H1 (cell line): ENCODE results near the gene SKIDA1. TPM values are rescaled to one million over a fixed set of nuclear protein-coding genes. Genes with fewer than 3 reads are reported as not detected.

Experiments
- CTCF ChIA-PET: fragments of 300-600 bp; sonication (Branson Sonifier 250); formaldehyde crosslinking; loops from one replicate; lab custom pipeline; 2021; ENCODE audit not compliant: partially characterized antibody; lab: Charles Lee
- POLR2A ChIA-PET: fragments of 300-600 bp; sonication (Branson Sonifier 250); formaldehyde crosslinking; loops from one replicate; lab custom pipeline; 2021; ENCODE audit warnings: inconsistent platforms; ENCODE audit not compliant: partially characterized antibody; lab: Charles Lee
- DNase-seq, 2 experiments: peaks; one replicate each; pipeline versions ENCODE4 v3.0.0 to v3.0.0-alpha.2; 2010 to 2022; ENCODE audit warnings: low spot score in 2 of 2, low read depth in 1 of 2, mixed read lengths in 1 of 2
- FAIRE-seq: peaks from 2 replicates; lab custom pipeline; 2011; peaks lifted over from hg19 to GRCh38; lab: Jason Lieb, UNC
- H2AFZ ChIP-seq: 2 replicates; pipeline ENCODE4 v1.8.1; 2012; ENCODE audit warnings: low read length, inconsistent platforms
- H2AK5ac ChIP-seq: 2 replicates; pipeline ENCODE4 v1.6.1; 2013; ENCODE audit warnings: low read depth, low read length
- H2BK120ac ChIP-seq: replicated peaks from 2 replicates; pipeline ENCODE3; 2013; ENCODE audit warnings: low read depth, low read length, inconsistent platforms
- H2BK12ac ChIP-seq: 2 replicates; pipeline ENCODE4 v1.6.1; 2013; ENCODE audit warnings: low read depth, low read length
- H2BK15ac ChIP-seq: 2 replicates; pipeline ENCODE4 v1.6.1; 2013; ENCODE audit warnings: low read length
- H2BK20ac ChIP-seq: 2 replicates; pipeline ENCODE4 v1.6.1; 2013; ENCODE audit warnings: low read length
- H2BK5ac ChIP-seq: 2 replicates; pipeline ENCODE4 v1.6.1; 2013; ENCODE audit warnings: low read depth, low read length
- H3K14ac ChIP-seq: 2 replicates; pipeline ENCODE4 v1.6.1; 2013; ENCODE audit warnings: inconsistent platforms; ENCODE audit not compliant: insufficient read length
- H3K18ac ChIP-seq: 2 replicates; pipeline ENCODE4 v1.6.1; 2013; ENCODE audit warnings: low read length; ENCODE audit errors: extremely low read depth
- H3K23ac ChIP-seq: 2 replicates; pipeline ENCODE4 v1.6.1; 2013; ENCODE audit warnings: inconsistent platforms; ENCODE audit not compliant: insufficient read length
- H3K23me2 ChIP-seq: 2 replicates; pipeline ENCODE4 v1.6.1; 2013; ENCODE audit warnings: low read depth, low read length
- H3K27ac ChIP-seq: 2 replicates; pipeline ENCODE4 v1.6.1; 2011; ENCODE audit warnings: low read depth, low read length, inconsistent platforms
- H3K27me3 ChIP-seq, 4 experiments: replicated peaks in 1 of 4; 1 replicate in 1 of 4; 2 replicates in 3 of 4; pipeline versions ENCODE4 v1.6.1 to v1.8.1; 2011 to 2013; ENCODE audit warnings: low read length in 3 of 4, mild to moderate bottlenecking in 3 of 4, inconsistent platforms in 2 of 4, mixed read lengths in 2 of 4, moderate library complexity in 1 of 4; ENCODE audit not compliant: control insufficient read depth in 3 of 4, insufficient read depth in 3 of 4; ENCODE audit errors: extremely low read depth in 1 of 4
- H3K36me3 ChIP-seq, 4 experiments: 2 replicates each; pipeline versions ENCODE4 v1.6.1 to v1.8.1; 2011 to 2013; ENCODE audit warnings: mild to moderate bottlenecking in 4 of 4, low read length in 3 of 4, moderate library complexity in 2 of 4, control low read depth in 1 of 4, inconsistent platforms in 1 of 4; ENCODE audit not compliant: insufficient read depth in 4 of 4, control insufficient read depth in 2 of 4
- H3K4ac ChIP-seq: replicated peaks from 2 replicates; pipeline ENCODE3; 2013; ENCODE audit warnings: low read length, low read depth, mixed read lengths, inconsistent platforms; ENCODE audit not compliant: insufficient read length
- H3K4me1 ChIP-seq, 4 experiments: replicated peaks in 1 of 4; 1 replicate in 1 of 4; 2 replicates in 3 of 4; pipeline versions ENCODE4 v1.6.1 to v1.8.1; 2011 to 2013; ENCODE audit warnings: low read length in 3 of 4, inconsistent platforms in 2 of 4, mixed read lengths in 1 of 4; ENCODE audit not compliant: insufficient read depth in 4 of 4, control insufficient read depth in 3 of 4
- H3K4me2 ChIP-seq, 2 experiments: 2 replicates each; pipeline versions ENCODE4 v1.6.1 to v1.8.1; 2011 to 2013; ENCODE audit warnings: low read depth in 2 of 2, low read length in 2 of 2, control low read depth in 1 of 2, inconsistent platforms in 1 of 2, mild to moderate bottlenecking in 1 of 2; ENCODE audit not compliant: insufficient read depth in 1 of 2
- H3K4me3 ChIP-seq, 4 experiments: fragments of 200-600, 300-600 bp in 1 of 4; sonication (generic), shearing (Covaris generic), sonication (Bioruptor Twin) in 1 of 4; 2 replicates each; pipeline versions ENCODE4 v1.5.1 to v1.8.1; 2011 to 2016; ENCODE audit warnings: low read length in 4 of 4, low read depth in 3 of 4, control low read depth in 2 of 4, inconsistent platforms in 2 of 4, mild to moderate bottlenecking in 2 of 4, mixed read lengths in 1 of 4, moderate library complexity in 1 of 4; ENCODE audit not compliant: insufficient read depth in 2 of 4; ENCODE audit errors: extremely low read depth in 1 of 4
- H3K56ac ChIP-seq: replicated peaks from 2 replicates; pipeline ENCODE3; 2013; ENCODE audit warnings: low read depth, mild to moderate bottlenecking, mixed read lengths, low read length, inconsistent platforms; ENCODE audit not compliant: insufficient read length
- H3K79me1 ChIP-seq: 2 replicates; pipeline ENCODE4 v1.6.1; 2013; ENCODE audit warnings: low read depth, low read length, control low read depth
- H3K79me2 ChIP-seq, 2 experiments: 2 replicates each; pipeline versions ENCODE4 v1.6.1 to v1.8.1; 2012 to 2013; ENCODE audit warnings: low read length in 2 of 2, mild to moderate bottlenecking in 2 of 2, inconsistent platforms in 1 of 2; ENCODE audit not compliant: insufficient read depth in 2 of 2, control insufficient read depth in 1 of 2
- H3K9ac ChIP-seq, 4 experiments: replicated peaks in 1 of 4; 1 replicate in 1 of 4; 2 replicates in 3 of 4; pipeline versions ENCODE4 v1.6.1 to v1.8.1; 2011 to 2013; ENCODE audit warnings: low read depth in 3 of 4, low read length in 3 of 4, control low read depth in 2 of 4, mild to moderate bottlenecking in 2 of 4, moderate library complexity in 2 of 4, inconsistent platforms in 1 of 4; ENCODE audit errors: extremely low read depth in 1 of 4
- H3K9me3 ChIP-seq, 2 experiments: 2 replicates each; pipeline versions ENCODE4 v1.6.1 to v1.8.1; 2012 to 2013; ENCODE audit warnings: mild to moderate bottlenecking in 2 of 2, moderate library complexity in 2 of 2, control low read depth in 1 of 2, inconsistent platforms in 1 of 2, low read depth in 1 of 2, low read length in 1 of 2, mixed read lengths in 1 of 2; ENCODE audit not compliant: insufficient read depth in 2 of 2
- H4K20me1 ChIP-seq, 2 experiments: replicated peaks in 1 of 2; 2 replicates each; pipeline versions ENCODE3 to v1.8.1; 2011 to 2013; ENCODE audit warnings: inconsistent platforms in 2 of 2, low read length in 2 of 2, mild to moderate bottlenecking in 1 of 2; ENCODE audit not compliant: insufficient read depth in 2 of 2, control insufficient read depth in 1 of 2
- H4K5ac ChIP-seq: 2 replicates; pipeline ENCODE4 v1.6.1; 2013; ENCODE audit warnings: low read length, low read depth, mixed read lengths, inconsistent platforms; ENCODE audit not compliant: insufficient read length
- H4K8ac ChIP-seq: 2 replicates; pipeline ENCODE4 v1.8.0; 2013; ENCODE audit warnings: mild to moderate bottlenecking, moderate library complexity, low read length, inconsistent platforms; ENCODE audit not compliant: insufficient read depth; ENCODE audit errors: extremely low read depth
- H4K91ac ChIP-seq: replicated peaks from 2 replicates; pipeline ENCODE3; 2013; ENCODE audit warnings: low read length, mixed read lengths, inconsistent platforms; ENCODE audit not compliant: insufficient read length
- CBX5 ChIP-seq: fragments of 300-800, 300-1000 bp; sonication (generic); IDR thresholded peaks from 2 replicates; pipeline ENCODE4 v1.7.1; 2016; ENCODE audit warnings: antibody characterized with exemption, low read length, low read depth
- GABPA ChIP-seq: IDR thresholded peaks from 2 replicates; pipeline ENCODE4 v1.6.1; 2011; ENCODE audit warnings: mild to moderate bottlenecking, low read length, moderate library complexity, borderline replicate concordance; ENCODE audit not compliant: insufficient read depth
- GTF2F1 ChIP-seq: IDR thresholded peaks from 2 replicates; pipeline ENCODE4 v1.6.1; 2012; ENCODE audit warnings: low read depth, low read length, improper control_type of control experiment, borderline replicate concordance
- HDAC2 ChIP-seq, 2 experiments: fragments of 300-600 bp in 1 of 2; sonication (generic) in 1 of 2; IDR thresholded peaks; 2 replicates each; pipeline ENCODE4 v1.6.1; 2011 to 2012; ENCODE audit warnings: low read depth in 2 of 2, low read length in 2 of 2, mild to moderate bottlenecking in 2 of 2, moderate library complexity in 2 of 2, borderline replicate concordance in 1 of 2, inconsistent platforms in 1 of 2
- JUN ChIP-seq: IDR thresholded peaks from 2 replicates; pipeline ENCODE4 v1.6.1; 2011; ENCODE audit warnings: low read depth, mild to moderate bottlenecking, improper control_type of control experiment, low read length
- PHF8 ChIP-seq: fragments of 200-600 bp; sonication (generic); conservative IDR thresholded peaks from 2 replicates; pipeline ENCODE4 v1.7.1; 2012; ENCODE audit warnings: low read depth, mild to moderate bottlenecking, inconsistent platforms, low read length, moderate library complexity
- POU5F1 ChIP-seq: IDR thresholded peaks from 2 replicates; pipeline ENCODE4 v1.6.1; 2011; ENCODE audit warnings: low read depth, mild to moderate bottlenecking, low read length, moderate library complexity
- RNF2 ChIP-seq: fragments of 200-900, 300-1000 bp; sonication (generic); IDR thresholded peaks from 2 replicates; pipeline ENCODE4 v1.7.1; 2016; ENCODE audit warnings: borderline replicate concordance, low read depth, mild to moderate bottlenecking, antibody characterized with exemption, low read length; ENCODE audit not compliant: poor library complexity, severe bottlenecking; ENCODE audit errors: missing control alignments
- RXRA ChIP-seq: IDR thresholded peaks from 2 replicates; pipeline ENCODE4 v1.6.1; 2011; ENCODE audit warnings: low read depth, mild to moderate bottlenecking, low read length, moderate library complexity; ENCODE audit not compliant: insufficient read depth
- SP1 ChIP-seq: IDR thresholded peaks from 2 replicates; pipeline ENCODE4 v1.6.1; 2011; ENCODE audit warnings: low read depth, low read length
- SUZ12 ChIP-seq: fragments of 200-600 bp; sonication (generic); IDR thresholded peaks from 2 replicates; pipeline ENCODE4 v1.6.1; 2012; ENCODE audit warnings: mild to moderate bottlenecking, inconsistent platforms, low read length, moderate library complexity, mixed read lengths
- TAF7 ChIP-seq: optimal IDR thresholded peaks from 2 replicates; pipeline ENCODE3; 2011; ENCODE audit warnings: low read depth, mild to moderate bottlenecking, inconsistent platforms, low read length, moderate library complexity, borderline replicate concordance
- TBP ChIP-seq: IDR thresholded peaks from 2 replicates; pipeline ENCODE4 v1.6.1; 2011; ENCODE audit warnings: low read depth, low read length, improper control_type of control experiment
- WGBS, 2 experiments: shearing (Covaris generic) in 1 of 2; methylation state at CpG; one replicate each; pipeline versions ENCODE4 v1.1.6 to v1.1.7; 2013 to 2015; ENCODE audit warnings: low lambda C conversion rate in 2 of 2, mixed read lengths in 2 of 2, inconsistent platforms in 1 of 2, low coverage in 1 of 2, missing lambda C conversion rate in 1 of 2; ENCODE audit not compliant: insufficient replicate concordance in 2 of 2, insufficient coverage in 1 of 2, insufficient read length in 1 of 2; ENCODE audit errors: extremely low coverage in 1 of 2, missing lambda C conversion rate in 1 of 2; 5-methylcytosine and 5-hydroxymethylcytosine counted together
- polyA plus RNA-seq, 7 experiments: library from polyadenylated mRNA; depleted of rRNA in 3 of 7; stranded (reverse) in 5 of 7; unstranded in 2 of 7; fragments of >200 nt in 5 of 7; fragments of 200-250 nt in 2 of 7; gene quantifications; 1 replicate in 5 of 7; 2 replicates in 1 of 7; 4 replicates in 1 of 7; pipeline versions ENCODE4 v1.2.1 to v1.2.3, GENCODE V29; 2011 to 2013; ENCODE audit warnings: missing spikeins in 2 of 7, mixed read lengths in 2 of 7
- total RNA-seq: library from RNA; stranded (reverse); fragmentation: NEBNext Ultra II Directional; extraction: Animal tissue kit (Norgen Biotek cat#: 25700); gene quantifications from 2 replicates; pipeline ENCODE4 v1.2.1, GENCODE V29; 2021

Gene SKIDA1
- total and polyA plus RNA-seq, 2 of the 8 experiments (the other 6 are each of a cell fraction or from before 2014, with no cell fraction given), result 1.5 to 8.0 TPM

- Histone ChIP-seq H4K20me1 (no peaks in the 10 kb centered on the region), H3K23ac (no peak overlapping the region), H3K27me3 (no peaks in the 10 kb centered on the region), H3K4ac (no peak overlapping the region), H2AFZ (no peak overlapping the region), H2BK5ac (no peak overlapping the region), H3K4me3 (no peak overlapping the region), H2AK5ac (no peak overlapping the region), H3K14ac (no peak overlapping the region), H2BK15ac (no peak overlapping the region), H3K4me1 (peaks cover 0 to 14% (median 6%) of the 10 kb centered on the region in 4 experiments; a peak in 4 of 7 replicates), H4K5ac (peak overlapping the region; percentile 62), H3K27ac (no peak overlapping the region), H2BK120ac (no peak overlapping the region), H3K56ac (no peak overlapping the region), H4K8ac (no peak overlapping the region), H3K79me2 (peaks cover 0 to 45% of the 10 kb centered on the region in 2 experiments; a peak in 2 of 4 replicates), H3K36me3 (no peaks in the 10 kb centered on the region), H4K91ac (no peak overlapping the region), H2BK12ac (no peak overlapping the region), H3K9ac (no peak overlapping the region), H3K4me2 (no peak overlapping the region), H3K23me2 (peaks cover 11% of the 10 kb centered on the region; the same call in 1 of the 2 replicates), H3K79me1 (no peaks in the 10 kb centered on the region), H2BK20ac (no peak overlapping the region), H3K9me3 (no peaks in the 10 kb centered on the region), H3K18ac (no peak overlapping the region; the same call in 1 of the 2 replicates)
- ChIA-PET POLR2A (interaction anchor here (0.7 to 17.3 kb wide), 4 partner anchors 9 to 33 kb away, joined by 3 to 322 read pairs (median 4); no protein-coding TSS in a partner anchor), CTCF (interaction anchor here (0.8 to 1.4 kb wide), 2 partner anchors 15 to 21 kb away, joined by 3 read pairs; no protein-coding TSS in a partner anchor)
- DNase-seq (no peak), FAIRE-seq (no peak)
- WGBS, 2 experiments, result 97% methylated on average over 1 of the region's 1 CpG; no CpG with 5 or more reads in 1 of the 2 experiments
- no peak for TF ChIP-seq PHF8
- TF ChIP-seq POU5F1, result no peak
- TF ChIP-seq TAF7, result no peak
- no peak for TF ChIP-seq TBP
- no peak for TF ChIP-seq SP1
- TF ChIP-seq JUN, result no peak
- TF ChIP-seq CBX5, result no peak
- no peak for TF ChIP-seq RNF2
- no peak for TF ChIP-seq RXRA
- TF ChIP-seq SUZ12, result no peak
- TF ChIP-seq GABPA, result no peak
- no peak for TF ChIP-seq HDAC2 (IDR thresholded peaks at IDR 0.05; ENCODE audit: borderline replicate concordance in 1 of 2, low read depth in 2 of 2, low read length in 2 of 2)
- no peak for TF ChIP-seq GTF2F1
These were observed 4.7 kb upstream of the SKIDA1 start for GRCh38 chr10:21530168-21530567.
